SK-N-SH treated with all-trans-retinoic acid at 6 μM for 48 hours (cell line): Measurements from ENCODE around the gene CTH.
"Not testable (repeated sequence)": the region's sequence is repeated elsewhere in the genome, so short reads cannot be mapped to it uniquely, and the experiment has no call there.

Experiments used
- ATAC-seq: fragments of 200-7000 bp; cut with Tn5 transposase; 3 replicates; pipeline ENCODE4 v1.9.1; 2020; ENCODE audit warnings: mild to moderate bottlenecking, moderate library complexity
- ARNTL ChIP-seq: fragments of 450-650 bp; formaldehyde crosslinking; IDR thresholded peaks from 2 replicates; pipeline ENCODE4 v1.5.0; 2020; ENCODE audit warnings: low read depth, mild to moderate bottlenecking, moderate library complexity, borderline replicate concordance
- CSDC2 ChIP-seq: fragments of 250-450 bp; sonication (Bioruptor Pico); IDR thresholded peaks from 2 replicates; pipeline ENCODE4 v1.5.0; 2020; ENCODE audit warnings: mild to moderate bottlenecking, moderate library complexity
- ESRRG ChIP-seq: fragments of 250-450 bp; sonication (Bioruptor Pico); IDR thresholded peaks from 2 replicates; pipeline ENCODE4 v1.6.1; 2021; ENCODE audit warnings: mild to moderate bottlenecking
- GLIS3 ChIP-seq: fragments of 250-450 bp; sonication (Bioruptor Pico); IDR thresholded peaks from 2 replicates; pipeline ENCODE4 v1.5.0; 2020; ENCODE audit warnings: mild to moderate bottlenecking, moderate library complexity
- OSR1 ChIP-seq: fragments of 250-450 bp; sonication (Bioruptor Pico); IDR thresholded peaks from 2 replicates; pipeline ENCODE4 v1.8.0; 2022; ENCODE audit warnings: moderate library complexity, mild to moderate bottlenecking, inconsistent platforms
- POU6F1 ChIP-seq: fragments of 250-450 bp; sonication (Bioruptor Pico); IDR thresholded peaks from 2 replicates; pipeline ENCODE4 v1.8.0; 2021; ENCODE audit warnings: low read depth, mild to moderate bottlenecking, moderate library complexity, borderline replicate concordance
- PPARA ChIP-seq: fragments of 250-450 bp; sonication (Bioruptor Pico); IDR thresholded peaks from 2 replicates; pipeline ENCODE4 v1.5.0; 2020; ENCODE audit warnings: mild to moderate bottlenecking, borderline replicate concordance
- RARB ChIP-seq: fragments of 250-450 bp; sonication (Bioruptor Pico); IDR thresholded peaks from 2 replicates; pipeline ENCODE4 v1.8.0; 2021; ENCODE audit warnings: mild to moderate bottlenecking, moderate library complexity
- SNAI2 ChIP-seq: fragments of 250-450 bp; sonication (Bioruptor Pico); IDR thresholded peaks from 2 replicates; pipeline ENCODE4 v1.5.0; 2020; ENCODE audit warnings: mild to moderate bottlenecking, moderate library complexity
- TCF4 ChIP-seq: fragments of 250-450 bp; sonication (Bioruptor Pico); IDR thresholded peaks from 2 replicates; pipeline ENCODE4 v1.8.0; 2021; ENCODE audit warnings: mild to moderate bottlenecking, moderate library complexity, borderline replicate concordance
- TOX ChIP-seq: fragments of 250-450 bp; sonication (Bioruptor Pico); IDR thresholded peaks from 2 replicates; pipeline ENCODE4 v1.8.0; 2021; ENCODE audit warnings: mild to moderate bottlenecking, moderate library complexity, borderline replicate concordance
- ZC3H10 ChIP-seq: fragments of 250-450 bp; sonication (Bioruptor Pico); IDR thresholded peaks from 2 replicates; pipeline ENCODE4 v1.5.1; 2021; ENCODE audit warnings: mild to moderate bottlenecking, moderate library complexity
- ZFP3 ChIP-seq: fragments of 250-450 bp; sonication (Bioruptor Pico); IDR thresholded peaks from 2 replicates; pipeline ENCODE4 v1.5.0; 2020; ENCODE audit warnings: mild to moderate bottlenecking, moderate library complexity
- ZFP30 ChIP-seq: fragments of 450-650 bp; formaldehyde crosslinking; IDR thresholded peaks from 2 replicates; pipeline ENCODE4 v1.5.0; 2022; ENCODE audit warnings: mild to moderate bottlenecking, moderate library complexity
- ZNF70 ChIP-seq: fragments of 450-650 bp; formaldehyde crosslinking; IDR thresholded peaks from 2 replicates; pipeline ENCODE4 v1.5.0; 2020; ENCODE audit warnings: mild to moderate bottlenecking, moderate library complexity
- ZNF8 ChIP-seq: fragments of 450-650 bp; formaldehyde crosslinking; IDR thresholded peaks from 2 replicates; pipeline ENCODE4 v1.5.0; 2020; ENCODE audit warnings: mild to moderate bottlenecking, moderate library complexity
- TF ChIP-seq, protein P1 (sequence below): fragments of 250-450 bp; sonication (Bioruptor Pico); IDR thresholded peaks from 2 replicates; pipeline ENCODE4 v1.5.0; 2020; ENCODE audit warnings: mild to moderate bottlenecking, moderate library complexity
- TF ChIP-seq, protein P2 (sequence below): fragments of 250-450 bp; sonication (Bioruptor Pico); IDR thresholded peaks from 2 replicates; pipeline ENCODE4 v1.8.0; 2020; ENCODE audit warnings: mild to moderate bottlenecking, moderate library complexity, borderline replicate concordance
- TF ChIP-seq, protein P3 (sequence below): fragments of 250-450 bp; sonication (Bioruptor Pico); IDR thresholded peaks from 2 replicates; pipeline ENCODE4 v1.5.1; 2020; ENCODE audit warnings: low read depth, mild to moderate bottlenecking, moderate library complexity
- TF ChIP-seq, protein P4 (sequence below): fragments of 250-450 bp; sonication (Bioruptor Pico); IDR thresholded peaks from 2 replicates; pipeline ENCODE4 v1.5.1; 2021; ENCODE audit warnings: mild to moderate bottlenecking, moderate library complexity

The CTH gene

GRCh38 chr1:70442490-70442889 is 31.4 kb downstream of the CTH start (continued):
- TF ChIP-seq, protein P1, sequence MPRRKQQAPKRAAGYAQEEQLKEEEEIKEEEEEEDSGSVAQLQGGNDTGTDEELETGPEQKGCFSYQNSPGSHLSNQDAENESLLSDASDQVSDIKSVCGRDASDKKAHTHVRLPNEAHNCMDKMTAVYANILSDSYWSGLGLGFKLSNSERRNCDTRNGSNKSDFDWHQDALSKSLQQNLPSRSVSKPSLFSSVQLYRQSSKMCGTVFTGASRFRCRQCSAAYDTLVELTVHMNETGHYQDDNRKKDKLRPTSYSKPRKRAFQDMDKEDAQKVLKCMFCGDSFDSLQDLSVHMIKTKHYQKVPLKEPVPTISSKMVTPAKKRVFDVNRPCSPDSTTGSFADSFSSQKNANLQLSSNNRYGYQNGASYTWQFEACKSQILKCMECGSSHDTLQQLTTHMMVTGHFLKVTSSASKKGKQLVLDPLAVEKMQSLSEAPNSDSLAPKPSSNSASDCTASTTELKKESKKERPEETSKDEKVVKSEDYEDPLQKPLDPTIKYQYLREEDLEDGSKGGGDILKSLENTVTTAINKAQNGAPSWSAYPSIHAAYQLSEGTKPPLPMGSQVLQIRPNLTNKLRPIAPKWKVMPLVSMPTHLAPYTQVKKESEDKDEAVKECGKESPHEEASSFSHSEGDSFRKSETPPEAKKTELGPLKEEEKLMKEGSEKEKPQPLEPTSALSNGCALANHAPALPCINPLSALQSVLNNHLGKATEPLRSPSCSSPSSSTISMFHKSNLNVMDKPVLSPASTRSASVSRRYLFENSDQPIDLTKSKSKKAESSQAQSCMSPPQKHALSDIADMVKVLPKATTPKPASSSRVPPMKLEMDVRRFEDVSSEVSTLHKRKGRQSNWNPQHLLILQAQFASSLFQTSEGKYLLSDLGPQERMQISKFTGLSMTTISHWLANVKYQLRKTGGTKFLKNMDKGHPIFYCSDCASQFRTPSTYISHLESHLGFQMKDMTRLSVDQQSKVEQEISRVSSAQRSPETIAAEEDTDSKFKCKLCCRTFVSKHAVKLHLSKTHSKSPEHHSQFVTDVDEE = no peak

DNA sequence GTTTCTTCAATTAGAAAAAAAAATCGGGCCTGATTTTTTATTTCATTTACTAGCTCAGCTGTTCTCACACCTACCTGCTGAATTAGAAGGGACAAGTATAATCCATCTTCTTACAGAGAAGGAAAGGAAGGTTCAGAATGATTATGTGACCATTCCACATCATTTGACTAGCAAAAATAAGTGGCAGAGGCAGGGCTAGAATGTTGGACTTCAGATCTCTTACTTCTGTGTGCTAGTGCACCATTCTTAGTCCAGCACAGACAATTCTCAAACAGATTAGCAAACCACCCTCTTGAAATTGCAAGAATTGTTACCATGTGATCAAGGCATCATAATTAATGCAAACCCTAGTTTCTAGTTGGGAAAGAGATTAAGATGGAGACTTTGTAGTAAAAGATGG is 32.7 kb downstream of the CTH start:
- ATAC-seq = no peak
- TF ChIP-seq CSDC2 (no peak), POU6F1 (CRISPR knock-in tag) (no peak), ARNTL (CRISPR knock-in tag) (no peak), ZC3H10 (no peak), ZNF70 (CRISPR knock-in tag) (no peak), TOX (CRISPR knock-in tag) (no peak), PPARA (CRISPR knock-in tag) (no peak), GLIS3 (no peak), ZNF8 (CRISPR knock-in tag) (no peak), RARB (CRISPR knock-in tag) (no peak), ESRRG (no peak), ZFP3 (no peak), ZFP30 (CRISPR knock-in tag) (no peak), SNAI2 (CRISPR knock-in tag) (no peak), TCF4 (CRISPR knock-in tag) (no peak), OSR1 (no peak)
- TF ChIP-seq, protein P2, sequence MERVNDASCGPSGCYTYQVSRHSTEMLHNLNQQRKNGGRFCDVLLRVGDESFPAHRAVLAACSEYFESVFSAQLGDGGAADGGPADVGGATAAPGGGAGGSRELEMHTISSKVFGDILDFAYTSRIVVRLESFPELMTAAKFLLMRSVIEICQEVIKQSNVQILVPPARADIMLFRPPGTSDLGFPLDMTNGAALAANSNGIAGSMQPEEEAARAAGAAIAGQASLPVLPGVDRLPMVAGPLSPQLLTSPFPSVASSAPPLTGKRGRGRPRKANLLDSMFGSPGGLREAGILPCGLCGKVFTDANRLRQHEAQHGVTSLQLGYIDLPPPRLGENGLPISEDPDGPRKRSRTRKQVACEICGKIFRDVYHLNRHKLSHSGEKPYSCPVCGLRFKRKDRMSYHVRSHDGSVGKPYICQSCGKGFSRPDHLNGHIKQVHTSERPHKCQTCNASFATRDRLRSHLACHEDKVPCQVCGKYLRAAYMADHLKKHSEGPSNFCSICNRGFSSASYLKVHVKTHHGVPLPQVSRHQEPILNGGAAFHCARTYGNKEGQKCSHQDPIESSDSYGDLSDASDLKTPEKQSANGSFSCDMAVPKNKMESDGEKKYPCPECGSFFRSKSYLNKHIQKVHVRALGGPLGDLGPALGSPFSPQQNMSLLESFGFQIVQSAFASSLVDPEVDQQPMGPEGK (CRISPR knock-in tag) = no peak
- TF ChIP-seq, protein P1 = no peak
- TF ChIP-seq, protein P3, sequence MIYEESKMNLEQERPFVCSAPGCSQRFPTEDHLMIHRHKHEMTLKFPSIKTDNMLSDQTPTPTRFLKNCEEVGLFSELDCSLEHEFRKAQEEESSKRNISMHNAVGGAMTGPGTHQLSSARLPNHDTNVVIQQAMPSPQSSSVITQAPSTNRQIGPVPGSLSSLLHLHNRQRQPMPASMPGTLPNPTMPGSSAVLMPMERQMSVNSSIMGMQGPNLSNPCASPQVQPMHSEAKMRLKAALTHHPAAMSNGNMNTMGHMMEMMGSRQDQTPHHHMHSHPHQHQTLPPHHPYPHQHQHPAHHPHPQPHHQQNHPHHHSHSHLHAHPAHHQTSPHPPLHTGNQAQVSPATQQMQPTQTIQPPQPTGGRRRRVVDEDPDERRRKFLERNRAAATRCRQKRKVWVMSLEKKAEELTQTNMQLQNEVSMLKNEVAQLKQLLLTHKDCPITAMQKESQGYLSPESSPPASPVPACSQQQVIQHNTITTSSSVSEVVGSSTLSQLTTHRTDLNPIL (CRISPR knock-in tag) = no peak
- TF ChIP-seq, protein P4, sequence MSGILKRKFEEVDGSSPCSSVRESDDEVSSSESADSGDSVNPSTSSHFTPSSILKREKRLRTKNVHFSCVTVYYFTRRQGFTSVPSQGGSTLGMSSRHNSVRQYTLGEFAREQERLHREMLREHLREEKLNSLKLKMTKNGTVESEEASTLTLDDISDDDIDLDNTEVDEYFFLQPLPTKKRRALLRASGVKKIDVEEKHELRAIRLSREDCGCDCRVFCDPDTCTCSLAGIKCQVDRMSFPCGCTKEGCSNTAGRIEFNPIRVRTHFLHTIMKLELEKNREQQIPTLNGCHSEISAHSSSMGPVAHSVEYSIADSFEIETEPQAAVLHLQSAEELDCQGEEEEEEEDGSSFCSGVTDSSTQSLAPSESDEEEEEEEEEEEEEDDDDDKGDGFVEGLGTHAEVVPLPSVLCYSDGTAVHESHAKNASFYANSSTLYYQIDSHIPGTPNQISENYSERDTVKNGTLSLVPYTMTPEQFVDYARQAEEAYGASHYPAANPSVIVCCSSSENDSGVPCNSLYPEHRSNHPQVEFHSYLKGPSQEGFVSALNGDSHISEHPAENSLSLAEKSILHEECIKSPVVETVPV (CRISPR knock-in tag) = no peak

GRCh38 chr1:70449049-70449448 is 38.0 kb downstream of the CTH start:
- TF ChIP-seq ZNF70 (CRISPR knock-in tag) = no peak
- TF ChIP-seq POU6F1 (CRISPR knock-in tag) = no peak
- no peak for TF ChIP-seq OSR1
- ATAC-seq = no peak

GRCh38 chr1:70452164-70452939 is 41.3 kb downstream of the CTH start:
- not testable (repeated sequence) for ATAC-seq
